ENCODE data around the gene NUP210L.
"Not testable (repeated sequence)": the region's sequence is repeated elsewhere in the genome, so short reads cannot be mapped to it uniquely, and the experiment has no call there.

DNA sequence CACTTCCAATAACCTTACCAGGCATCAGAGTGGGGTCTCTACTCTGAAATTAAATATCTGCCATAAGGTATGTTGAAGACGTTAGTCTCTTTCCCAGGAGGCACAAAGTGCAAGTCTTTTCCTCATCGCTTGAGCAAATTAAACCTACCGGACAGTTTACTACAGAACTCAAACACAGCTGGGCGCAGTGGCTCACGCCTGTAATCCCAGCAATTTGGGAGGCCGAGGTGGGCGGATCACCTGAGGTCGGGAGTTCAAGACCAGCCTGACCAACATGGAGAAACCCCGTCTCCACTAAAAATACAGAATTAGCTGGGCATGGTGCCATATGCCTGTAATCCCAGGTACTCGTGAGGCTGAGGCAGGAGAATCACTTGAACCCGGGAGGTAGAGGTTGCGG is 175.8 kb downstream of the NUP210L start:
- not testable (repeated sequence) for TF ChIP-seq L3MBTL2 (conservative IDR thresholded peaks at IDR 0.05); SUZ12 (IDR thresholded peaks at IDR 0.05); FOXM1 (IDR thresholded peaks at IDR 0.05; ENCODE audit: borderline replicate concordance); SP1 (IDR thresholded peaks at IDR 0.05); ZNF384 (IDR thresholded peaks at IDR 0.05)

Data from HEK293T (cell line).